ENCODE results near the gene REXO1. TPM values are rescaled to one million over a fixed set of nuclear protein-coding genes. Genes with fewer than 3 reads are reported as not detected.

REXO1 gene
- total and polyA plus RNA-seq, 9 of the 15 experiments (the other 6 are each of a cell fraction or from before 2014, with no cell fraction given): 0.04 to 63.3 (median 15.8) TPM

DNA sequence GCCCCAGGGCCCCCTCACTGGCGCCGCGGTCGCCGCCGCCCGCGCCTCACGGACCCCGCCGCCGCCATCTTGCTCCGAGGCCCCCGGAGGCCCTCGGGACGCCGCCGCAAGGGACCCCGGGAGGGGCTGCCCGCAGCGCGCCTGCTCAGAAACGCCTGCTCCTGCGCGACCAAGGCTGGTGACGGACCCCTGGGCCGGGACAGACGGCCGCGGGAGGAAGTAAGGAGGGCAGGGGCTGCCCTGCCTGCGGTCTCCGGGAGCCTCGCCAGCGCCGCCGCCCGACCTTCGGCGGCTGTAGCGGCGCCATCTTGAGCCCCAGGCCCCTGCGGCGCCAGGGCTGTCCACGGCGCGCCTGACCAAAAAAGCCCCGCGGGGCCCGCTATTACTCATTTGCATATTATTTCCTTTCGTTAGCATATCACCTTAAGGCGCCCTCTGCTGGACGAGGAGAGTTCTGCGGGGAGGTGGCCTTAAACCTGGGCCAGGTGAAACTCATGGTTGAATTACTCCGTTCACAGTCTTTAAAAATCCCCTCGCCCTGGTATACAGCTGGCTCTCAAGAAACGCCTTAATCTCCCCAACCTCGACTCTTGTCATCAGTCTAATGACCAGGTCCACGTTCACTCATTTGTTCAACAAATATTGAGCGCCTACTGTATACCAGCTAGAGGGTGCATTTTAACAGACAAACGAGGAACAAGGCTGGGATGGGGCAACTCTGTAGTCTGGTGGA lies at the start of gene REXO1 (continued):
- TF ChIP-seq, protein P1, sequence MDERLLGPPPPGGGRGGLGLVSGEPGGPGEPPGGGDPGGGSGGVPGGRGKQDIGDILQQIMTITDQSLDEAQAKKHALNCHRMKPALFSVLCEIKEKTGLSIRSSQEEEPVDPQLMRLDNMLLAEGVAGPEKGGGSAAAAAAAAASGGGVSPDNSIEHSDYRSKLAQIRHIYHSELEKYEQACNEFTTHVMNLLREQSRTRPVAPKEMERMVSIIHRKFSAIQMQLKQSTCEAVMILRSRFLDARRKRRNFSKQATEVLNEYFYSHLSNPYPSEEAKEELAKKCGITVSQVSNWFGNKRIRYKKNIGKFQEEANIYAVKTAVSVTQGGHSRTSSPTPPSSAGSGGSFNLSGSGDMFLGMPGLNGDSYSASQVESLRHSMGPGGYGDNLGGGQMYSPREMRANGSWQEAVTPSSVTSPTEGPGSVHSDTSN (CRISPR knock-in tag; IDR thresholded peaks at IDR 0.05; ENCODE audit: low read depth): no peak
- TF ChIP-seq, protein P1 (tag; conservative IDR thresholded peaks at IDR 0.05; ENCODE audit: low read depth): no peak
- TF ChIP-seq HNRNPL (IDR thresholded peaks at IDR 0.05; ENCODE audit: low read depth, low read length) (no peak), SRSF7 (optimal IDR thresholded peaks at IDR 0.05; ENCODE audit: low read depth, low read length) (no peak), POLR3G (IDR thresholded peaks at IDR 0.05; ENCODE audit: extremely low read depth, insufficient read length, insufficient replicate concordance) (no peak), SNRNP70 (optimal IDR thresholded peaks at IDR 0.05; ENCODE audit: low read depth, low read length) (no peak), ZNF507 (tag; conservative IDR thresholded peaks at IDR 0.05) (no peak), BMI1 (IDR thresholded peaks at IDR 0.05; ENCODE audit: low read length) (no peak), NONO (IDR thresholded peaks at IDR 0.05; ENCODE audit: low read depth in 2 of 2, low read length in 1 of 2) (peak in 1 of 2 experiments; percentile 89; a peak in 3 of 4 replicates), POLR2B (IDR thresholded peaks at IDR 0.05; ENCODE audit: low read depth, partially characterized antibody) (peak; percentile 57), DPF2 (IDR thresholded peaks at IDR 0.05) (no peak), SMARCA5 (IDR thresholded peaks at IDR 0.05) (peak; percentile 77; the same call in 1 of the 2 replicates), SREBF1 (IDR thresholded peaks at IDR 0.05; ENCODE audit: borderline replicate concordance, low read depth, low read length) (no peak), CBX8 (IDR thresholded peaks at IDR 0.05; ENCODE audit: borderline replicate concordance, extremely low read depth, low read depth, low read length, poor library complexity, severe bottlenecking) (no peak)
- TF ChIP-seq, protein P2, sequence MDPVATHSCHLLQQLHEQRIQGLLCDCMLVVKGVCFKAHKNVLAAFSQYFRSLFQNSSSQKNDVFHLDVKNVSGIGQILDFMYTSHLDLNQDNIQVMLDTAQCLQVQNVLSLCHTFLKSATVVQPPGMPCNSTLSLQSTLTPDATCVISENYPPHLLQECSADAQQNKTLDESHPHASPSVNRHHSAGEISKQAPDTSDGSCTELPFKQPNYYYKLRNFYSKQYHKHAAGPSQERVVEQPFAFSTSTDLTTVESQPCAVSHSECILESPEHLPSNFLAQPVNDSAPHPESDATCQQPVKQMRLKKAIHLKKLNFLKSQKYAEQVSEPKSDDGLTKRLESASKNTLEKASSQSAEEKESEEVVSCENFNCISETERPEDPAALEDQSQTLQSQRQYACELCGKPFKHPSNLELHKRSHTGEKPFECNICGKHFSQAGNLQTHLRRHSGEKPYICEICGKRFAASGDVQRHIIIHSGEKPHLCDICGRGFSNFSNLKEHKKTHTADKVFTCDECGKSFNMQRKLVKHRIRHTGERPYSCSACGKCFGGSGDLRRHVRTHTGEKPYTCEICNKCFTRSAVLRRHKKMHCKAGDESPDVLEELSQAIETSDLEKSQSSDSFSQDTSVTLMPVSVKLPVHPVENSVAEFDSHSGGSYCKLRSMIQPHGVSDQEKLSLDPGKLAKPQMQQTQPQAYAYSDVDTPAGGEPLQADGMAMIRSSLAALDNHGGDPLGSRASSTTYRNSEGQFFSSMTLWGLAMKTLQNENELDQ (CRISPR knock-in tag; IDR thresholded peaks at IDR 0.05; ENCODE audit: borderline replicate concordance): no peak
- TF ChIP-seq, protein P3, sequence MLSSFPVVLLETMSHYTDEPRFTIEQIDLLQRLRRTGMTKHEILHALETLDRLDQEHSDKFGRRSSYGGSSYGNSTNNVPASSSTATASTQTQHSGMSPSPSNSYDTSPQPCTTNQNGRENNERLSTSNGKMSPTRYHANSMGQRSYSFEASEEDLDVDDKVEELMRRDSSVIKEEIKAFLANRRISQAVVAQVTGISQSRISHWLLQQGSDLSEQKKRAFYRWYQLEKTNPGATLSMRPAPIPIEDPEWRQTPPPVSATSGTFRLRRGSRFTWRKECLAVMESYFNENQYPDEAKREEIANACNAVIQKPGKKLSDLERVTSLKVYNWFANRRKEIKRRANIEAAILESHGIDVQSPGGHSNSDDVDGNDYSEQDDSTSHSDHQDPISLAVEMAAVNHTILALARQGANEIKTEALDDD (IDR thresholded peaks at IDR 0.05): no peak
- TF ChIP-seq, protein P4, sequence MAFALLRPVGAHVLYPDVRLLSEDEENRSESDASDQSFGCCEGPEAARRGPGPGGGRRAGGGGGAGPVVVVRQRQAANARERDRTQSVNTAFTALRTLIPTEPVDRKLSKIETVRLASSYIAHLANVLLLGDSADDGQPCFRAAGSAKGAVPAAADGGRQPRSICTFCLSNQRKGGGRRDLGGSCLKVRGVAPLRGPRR (CRISPR knock-in tag; IDR thresholded peaks at IDR 0.05): no peak

All from K562 (cell line).